Mesenchymal stem cell (in vitro differentiated cells and primary cell): Measurements from ENCODE around the gene ARID1B.

Source experiments
- DNase-seq: peaks from one replicate; pipeline ENCODE4 v3.0.0-alpha.2; 2013
- H2AFZ ChIP-seq: one replicate; pipeline ENCODE4 v1.6.1; 2013; ENCODE audit warnings: low read depth, mild to moderate bottlenecking, control low read depth, inconsistent platforms, low read length, moderate library complexity
- H2AK5ac ChIP-seq: 2 replicates; pipeline ENCODE4 v1.6.1; 2013; ENCODE audit warnings: low read length, moderate library complexity, mild to moderate bottlenecking, inconsistent platforms; ENCODE audit not compliant: severe bottlenecking
- H2BK120ac ChIP-seq: one replicate; pipeline ENCODE4 v1.6.1; 2013; ENCODE audit warnings: low read depth, mild to moderate bottlenecking, inconsistent platforms, low read length, moderate library complexity
- H2BK12ac ChIP-seq, 2 experiments: one replicate each; pipeline ENCODE4 v1.6.1; 2013; ENCODE audit warnings: inconsistent platforms in 2 of 2, low read length in 2 of 2, mild to moderate bottlenecking in 2 of 2, moderate library complexity in 2 of 2, control low read depth in 1 of 2
- H2BK15ac ChIP-seq: one replicate; pipeline ENCODE4 v1.6.1; 2013; ENCODE audit warnings: mild to moderate bottlenecking, low read depth, inconsistent platforms; ENCODE audit not compliant: poor library complexity, severe bottlenecking
- H2BK5ac ChIP-seq: 2 replicates; pipeline ENCODE4 v1.6.1; 2013; ENCODE audit warnings: low read depth, mild to moderate bottlenecking, low read length, control low read depth, inconsistent platforms; ENCODE audit not compliant: poor library complexity, severe bottlenecking
- H3K14ac ChIP-seq, 2 experiments: one replicate each; pipeline ENCODE4 v1.6.1; 2013; ENCODE audit warnings: inconsistent platforms in 2 of 2, low read length in 2 of 2, control low read depth in 1 of 2, mild to moderate bottlenecking in 1 of 2, moderate library complexity in 1 of 2
- H3K18ac ChIP-seq, 2 experiments: one replicate each; pipeline ENCODE4 v1.6.1; 2013; ENCODE audit warnings: inconsistent platforms in 2 of 2, low read length in 2 of 2, control low read depth in 1 of 2, low read depth in 1 of 2, mild to moderate bottlenecking in 1 of 2
- H3K23ac ChIP-seq, 2 experiments: one replicate each; pipeline ENCODE4 v1.6.1; 2013; ENCODE audit warnings: inconsistent platforms in 2 of 2, low read length in 2 of 2, mild to moderate bottlenecking in 2 of 2, moderate library complexity in 2 of 2, control low read depth in 1 of 2
- H3K27ac ChIP-seq: 2 replicates; pipeline ENCODE4 v1.5.1; 2013; ENCODE audit warnings: mild to moderate bottlenecking, moderate library complexity, low read length, control low read depth, inconsistent platforms; ENCODE audit not compliant: poor library complexity, severe bottlenecking
- H3K27me3 ChIP-seq, 2 experiments: 2 replicates each; pipeline versions ENCODE4 v1.6.1 to v1.7.0; 2013; ENCODE audit warnings: low read length in 2 of 2, mild to moderate bottlenecking in 2 of 2, moderate library complexity in 2 of 2, control low read depth in 1 of 2, inconsistent platforms in 1 of 2; ENCODE audit not compliant: control insufficient read depth in 1 of 2, insufficient read depth in 1 of 2
- H3K36me3 ChIP-seq, 2 experiments: 2 replicates each; pipeline versions ENCODE4 v1.6.1 to v1.7.0; 2013; ENCODE audit warnings: low read length in 2 of 2, control low read depth in 1 of 2, inconsistent platforms in 1 of 2, low read depth in 1 of 2, mild to moderate bottlenecking in 1 of 2; ENCODE audit not compliant: insufficient read depth in 2 of 2, control insufficient read depth in 1 of 2
- H3K4ac ChIP-seq, 2 experiments: one replicate each; pipeline ENCODE4 v1.6.1; 2013; ENCODE audit warnings: inconsistent platforms in 2 of 2, low read length in 2 of 2, mild to moderate bottlenecking in 2 of 2, moderate library complexity in 2 of 2, control low read depth in 1 of 2, low read depth in 1 of 2
- H3K4me1 ChIP-seq: 2 replicates; pipeline ENCODE4 v1.6.1; 2013; ENCODE audit warnings: low read depth, low read length, control low read depth; ENCODE audit not compliant: control insufficient read depth, insufficient read depth
- H3K4me2 ChIP-seq: 2 replicates; pipeline ENCODE4 v1.6.1; 2013; ENCODE audit warnings: low read length, mild to moderate bottlenecking, inconsistent platforms; ENCODE audit not compliant: poor library complexity, severe bottlenecking
- H3K4me3 ChIP-seq, 2 experiments: 2 replicates each; pipeline versions ENCODE4 v1.5.1 to v1.7.0; 2013; ENCODE audit warnings: low read length in 2 of 2, mild to moderate bottlenecking in 2 of 2, control low read depth in 1 of 2, low read depth in 1 of 2; ENCODE audit not compliant: insufficient read depth in 1 of 2
- H3K79me1 ChIP-seq: replicated peaks from 2 replicates; pipeline ENCODE4 v1.6.1; 2013; ENCODE audit warnings: mild to moderate bottlenecking, control low read depth, low read length, inconsistent platforms; ENCODE audit not compliant: poor library complexity, severe bottlenecking
- H3K9ac ChIP-seq: 2 replicates; pipeline ENCODE4 v1.7.0; 2013; ENCODE audit warnings: mild to moderate bottlenecking, low read length, moderate library complexity
- H3K9me3 ChIP-seq: 2 replicates; pipeline ENCODE4 v1.7.0; 2013; ENCODE audit warnings: mild to moderate bottlenecking, low read length; ENCODE audit not compliant: control insufficient read depth
- H4K8ac ChIP-seq: one replicate; pipeline ENCODE4 v1.6.1; 2013; ENCODE audit warnings: inconsistent platforms, mild to moderate bottlenecking, low read length, moderate library complexity
- H4K91ac ChIP-seq: one replicate; pipeline ENCODE4 v1.6.1; 2013; ENCODE audit warnings: mild to moderate bottlenecking, low read length, inconsistent platforms
- WGBS: methylation state at CpG from one replicate; pipeline ENCODE4 v1.1.7; 2013; ENCODE audit warnings: mixed read lengths; 5-methylcytosine and 5-hydroxymethylcytosine counted together

ARID1B gene

GRCh38 chr6:156774863-156775405 lies 2.2 kb upstream of the ARID1B start:
- H3K4ac ChIP-seq: no peak overlapping the region
- DNase-seq: no peak
- no peak overlapping the region for H4K91ac ChIP-seq
- no peak overlapping the region for H3K18ac ChIP-seq
- H3K4me2 ChIP-seq: no peak overlapping the region
- H3K27ac ChIP-seq: no peak overlapping the region
- peak overlapping the region; percentile 94 for H3K9ac ChIP-seq
- no peak overlapping the region for H3K14ac ChIP-seq
- no peak overlapping the region for H4K8ac ChIP-seq
- no peak overlapping the region for H2BK5ac ChIP-seq
- no peak overlapping the region for H2AK5ac ChIP-seq
- H2BK12ac ChIP-seq: no peak overlapping the region
- no peak overlapping the region for H2BK15ac ChIP-seq
- no peaks in the 10 kb centered on the region for H3K36me3 ChIP-seq
- H3K23ac ChIP-seq: no peak overlapping the region
- peaks cover 3% of the 10 kb centered on the region for H3K4me1 ChIP-seq
- H2BK120ac ChIP-seq: no peak overlapping the region
- H3K9me3 ChIP-seq: no peaks in the 10 kb centered on the region
- WGBS: 43% methylated on average over 3 of the region's 5 CpGs
- no peaks in the 10 kb centered on the region for H3K27me3 ChIP-seq
- peak overlapping the region in 1 of 2 experiments; percentile 55 for H3K4me3 ChIP-seq
- peaks cover 2% of the 10 kb centered on the region for H3K79me1 ChIP-seq
- H2AFZ ChIP-seq: no peak overlapping the region

GRCh38 chr6:156775717-156776116 lies 1.5 kb upstream of the ARID1B start:
- 81% methylated on average over 5 of the region's 5 CpGs for WGBS
- Histone ChIP-seq H2AK5ac (no peak overlapping the region), H3K23ac (no peak overlapping the region), H3K36me3 (no peaks in the 10 kb centered on the region), H3K18ac (no peak overlapping the region), H3K27me3 (no peaks in the 10 kb centered on the region), H4K91ac (no peak overlapping the region), H3K14ac (no peak overlapping the region), H3K4ac (no peak overlapping the region), H2AFZ (no peak overlapping the region), H3K4me3 (peak overlapping the region in 1 of 2 experiments; percentile 75), H3K27ac (no peak overlapping the region), H3K4me2 (no peak overlapping the region), H4K8ac (no peak overlapping the region), H2BK5ac (no peak overlapping the region), H2BK120ac (no peak overlapping the region), H3K9ac (peak overlapping the region; percentile 94), H2BK12ac (no peak overlapping the region), H3K9me3 (no peaks in the 10 kb centered on the region), H2BK15ac (no peak overlapping the region), H3K79me1 (peaks cover 2% of the 10 kb centered on the region), H3K4me1 (peaks cover 3% of the 10 kb centered on the region)
- DNase-seq: no peak

DNA sequence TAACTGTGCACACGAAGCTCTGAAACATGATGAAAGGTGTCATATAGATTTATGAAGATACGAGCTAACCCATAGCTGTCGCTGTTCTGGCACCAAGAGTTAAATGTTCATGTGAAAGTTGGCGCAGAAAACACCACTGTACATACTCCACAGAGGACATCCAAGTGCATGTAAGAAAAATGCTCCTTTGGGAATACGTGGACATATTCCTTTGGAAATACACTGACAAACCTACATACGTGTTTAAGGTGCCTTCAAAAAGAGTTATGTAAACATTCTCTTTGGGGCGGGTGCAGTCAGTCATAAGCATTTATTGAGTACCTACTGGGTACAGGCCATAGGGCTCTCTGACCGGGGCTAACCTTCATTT lies 723 bp upstream of the ARID1B start:
- H3K18ac ChIP-seq: peak overlapping the region in 1 of 2 experiments; percentile 69
- peak overlapping the region in 1 of 2 experiments; percentile 40 for H3K4ac ChIP-seq
- peak; percentile 55 for DNase-seq
- H3K4me1 ChIP-seq: peaks cover 3% of the 10 kb centered on the region
- peaks cover 2% of the 10 kb centered on the region for H3K79me1 ChIP-seq
- no peak overlapping the region for H3K14ac ChIP-seq
- H3K9me3 ChIP-seq: no peaks in the 10 kb centered on the region
- H4K8ac ChIP-seq: no peak overlapping the region
- peak overlapping the region; percentile 94 for H3K9ac ChIP-seq
- no peak overlapping the region for H3K23ac ChIP-seq
- no peaks in the 10 kb centered on the region for H3K27me3 ChIP-seq
- peak overlapping the region; percentile 94 for H3K27ac ChIP-seq
- H2AFZ ChIP-seq: no peak overlapping the region
- H3K4me2 ChIP-seq: peak overlapping the region; percentile 82
- no peak overlapping the region for H2BK5ac ChIP-seq
- no peak overlapping the region for H2AK5ac ChIP-seq
- no peaks in the 10 kb centered on the region for H3K36me3 ChIP-seq
- WGBS: 23% methylated on average over 8 of the region's 8 CpGs
- peak overlapping the region in 1 of 2 experiments; percentile 18 for H2BK12ac ChIP-seq
- H3K4me3 ChIP-seq: peak overlapping the region; percentile 75 to 99
- H2BK15ac ChIP-seq: no peak overlapping the region
- no peak overlapping the region for H4K91ac ChIP-seq
- H2BK120ac ChIP-seq: peak overlapping the region; percentile 97

DNA sequence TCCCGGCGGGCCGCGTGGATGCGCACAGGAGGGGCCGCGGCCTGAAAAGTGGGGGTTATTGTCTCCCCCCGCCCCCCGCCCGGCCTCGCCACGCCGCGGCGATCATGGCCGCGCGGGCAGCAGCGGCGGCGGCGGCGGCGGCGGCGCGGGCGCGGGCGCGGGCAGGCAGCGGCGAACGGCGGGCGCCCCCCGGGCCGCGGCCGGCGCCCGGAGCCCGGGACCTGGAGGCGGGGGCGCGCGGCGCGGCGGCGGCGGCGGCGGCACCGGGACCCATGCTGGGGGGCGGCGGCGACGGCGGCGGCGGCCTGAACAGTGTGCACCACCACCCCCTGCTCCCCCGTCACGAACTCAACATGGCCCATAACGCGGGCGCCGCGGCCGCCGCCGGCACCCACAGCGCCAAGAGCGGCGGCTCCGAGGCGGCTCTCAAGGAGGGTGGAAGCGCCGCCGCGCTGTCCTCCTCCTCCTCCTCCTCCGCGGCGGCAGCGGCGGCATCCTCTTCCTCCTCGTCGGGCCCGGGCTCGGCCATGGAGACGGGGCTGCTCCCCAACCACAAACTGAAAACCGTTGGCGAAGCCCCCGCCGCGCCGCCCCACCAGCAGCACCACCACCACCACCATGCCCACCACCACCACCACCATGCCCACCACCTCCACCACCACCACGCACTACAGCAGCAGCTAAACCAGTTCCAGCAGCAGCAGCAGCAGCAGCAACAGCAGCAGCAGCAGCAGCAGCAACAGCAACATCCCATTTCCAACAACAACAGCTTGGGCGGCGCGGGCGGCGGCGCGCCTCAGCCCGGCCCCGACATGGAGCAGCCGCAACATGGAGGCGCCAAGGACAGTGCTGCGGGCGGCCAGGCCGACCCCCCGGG lies 637 bp downstream of the ARID1B start:
- Histone ChIP-seq H3K18ac (peak overlapping the region; percentile 100), H3K4me2 (peak overlapping the region; percentile 55), H3K9me3 (no peaks in the 10 kb centered on the region), H3K4me3 (peak overlapping the region; percentile 77 to 99), H3K23ac (peak overlapping the region; percentile 60 to 100), H2BK12ac (peak overlapping the region; percentile 93 to 97), H4K8ac (peak overlapping the region; percentile 100), H2BK120ac (peak overlapping the region; percentile 99), H2AFZ (peak overlapping the region; percentile 90), H2BK15ac (peak overlapping the region; percentile 98), H2AK5ac (no peak overlapping the region), H4K91ac (peak overlapping the region; percentile 100), H3K9ac (peak overlapping the region; percentile 98), H3K79me1 (peaks cover 2% of the 10 kb centered on the region), H3K36me3 (no peaks in the 10 kb centered on the region), H3K27me3 (no peaks in the 10 kb centered on the region), H3K27ac (peak overlapping the region; percentile 93), H3K4ac (peak overlapping the region; percentile 97 to 100), H3K4me1 (peaks cover 3% of the 10 kb centered on the region), H2BK5ac (peak overlapping the region; percentile 98), H3K14ac (peak overlapping the region; percentile 86 to 100)
- DNase-seq: peak; percentile 66
- WGBS: under 1% methylated on average over 30 of the region's 113 CpGs
